Neural progenitor cell (in vitro differentiated cells): ENCODE data around the gene PROB1. TPM values are rescaled to one million over a fixed set of nuclear protein-coding genes. Genes with fewer than 3 reads are reported as not detected.

Experiments
- DNase-seq: peaks from one replicate; pipeline ENCODE4 v3.0.0-alpha.2; 2016; ENCODE audit warnings: low spot score
- H2AFZ ChIP-seq: fragments of 200-600 bp; sonication (generic); replicated peaks from 2 replicates; pipeline ENCODE4 v1.6.1; 2016; ENCODE audit warnings: antibody characterized with exemption
- H3F3A ChIP-seq: fragments of 200-600 bp; sonication (generic); 2 replicates; pipeline ENCODE4 v1.6.1; 2016; ENCODE audit warnings: antibody characterized with exemption, low read depth
- H3K27ac ChIP-seq: fragments of 200-600 bp; sonication (generic); 2 replicates; pipeline ENCODE4 v1.5.1; 2016; ENCODE audit warnings: mild to moderate bottlenecking
- H3K27me3 ChIP-seq: fragments of 200-600 bp; sonication (generic); 2 replicates; pipeline ENCODE4 v1.6.1; 2016; ENCODE audit warnings: mild to moderate bottlenecking, moderate library complexity
- H3K36me3 ChIP-seq: fragments of 200-600 bp; sonication (generic); 2 replicates; pipeline ENCODE4 v1.5.1; 2016
- H3K4me1 ChIP-seq: fragments of 200-600 bp; sonication (generic); 2 replicates; pipeline ENCODE4 v1.6.1; 2016; ENCODE audit warnings: mixed run types
- H3K4me2 ChIP-seq: fragments of 200-600 bp; sonication (generic); 2 replicates; pipeline ENCODE4 v1.6.1; 2016
- H3K4me3 ChIP-seq: fragments of 200-600 bp; sonication (generic); 2 replicates; pipeline ENCODE4 v1.5.1; 2016
- H3K79me2 ChIP-seq: fragments of 200-600 bp; sonication (generic); 2 replicates; pipeline ENCODE4 v1.6.1; 2016; ENCODE audit warnings: low read depth
- H3K9ac ChIP-seq: fragments of 200-600 bp; sonication (generic); 2 replicates; pipeline ENCODE4 v1.6.1; 2016
- H3K9me3 ChIP-seq: fragments of 200-600 bp; sonication (generic); 2 replicates; pipeline ENCODE4 v1.5.1; 2016; ENCODE audit warnings: low read depth
- H4K20me1 ChIP-seq: fragments of 200-600 bp; sonication (generic); 2 replicates; pipeline ENCODE4 v1.6.1; 2016; ENCODE audit warnings: low read depth
- H3K27ac Mint-ChIP-seq: 3 replicates; pipeline ENCODE4 v1.8.0; 2021; ENCODE audit warnings: mixed read lengths
- H3K27me3 Mint-ChIP-seq: 2 replicates; pipeline ENCODE4 v1.8.0; 2022; ENCODE audit warnings: low read depth, mild to moderate bottlenecking, inconsistent platforms, moderate library complexity, mixed read lengths; ENCODE audit not compliant: insufficient read depth
- H3K36me3 Mint-ChIP-seq: 3 replicates; pipeline ENCODE4 v1.8.0; 2021; ENCODE audit warnings: mixed read lengths
- H3K4me1 Mint-ChIP-seq: 3 replicates; pipeline ENCODE4 v1.8.0; 2021; ENCODE audit warnings: mixed read lengths
- H3K4me3 Mint-ChIP-seq: 3 replicates; pipeline ENCODE4 v1.8.0; 2021; ENCODE audit warnings: mild to moderate bottlenecking, moderate library complexity, mixed read lengths
- H3K9me3 Mint-ChIP-seq: 3 replicates; pipeline ENCODE4 v1.8.0; 2020; ENCODE audit warnings: mixed read lengths
- EZH2 ChIP-seq: fragments of 200-600 bp; sonication (generic); IDR thresholded peaks from 2 replicates; pipeline ENCODE4 v1.6.1; 2017; ENCODE audit warnings: antibody characterized with exemption, mild to moderate bottlenecking, moderate library complexity
- EZH2phosphoT487 ChIP-seq: fragments of 200-600 bp; sonication (generic); IDR thresholded peaks from 2 replicates; pipeline ENCODE4 v1.6.1; 2017; ENCODE audit warnings: antibody characterized with exemption
- total RNA-seq: library from RNA; depleted of rRNA; stranded (reverse); fragments of >200 nt; gene quantifications from 2 replicates; pipeline ENCODE4 v1.2.3, GENCODE V29; 2015; ENCODE audit warnings: low replicate concordance
- TF ChIP-seq, protein P1 (sequence below): fragments of 200-600 bp; sonication (generic); IDR thresholded peaks from 2 replicates; pipeline ENCODE4 v1.5.1; 2017; ENCODE audit warnings: antibody characterized with exemption, mild to moderate bottlenecking

The PROB1 gene
- total RNA-seq, 1 donor from 2014 or later, result 0.67 TPM

DNA sequence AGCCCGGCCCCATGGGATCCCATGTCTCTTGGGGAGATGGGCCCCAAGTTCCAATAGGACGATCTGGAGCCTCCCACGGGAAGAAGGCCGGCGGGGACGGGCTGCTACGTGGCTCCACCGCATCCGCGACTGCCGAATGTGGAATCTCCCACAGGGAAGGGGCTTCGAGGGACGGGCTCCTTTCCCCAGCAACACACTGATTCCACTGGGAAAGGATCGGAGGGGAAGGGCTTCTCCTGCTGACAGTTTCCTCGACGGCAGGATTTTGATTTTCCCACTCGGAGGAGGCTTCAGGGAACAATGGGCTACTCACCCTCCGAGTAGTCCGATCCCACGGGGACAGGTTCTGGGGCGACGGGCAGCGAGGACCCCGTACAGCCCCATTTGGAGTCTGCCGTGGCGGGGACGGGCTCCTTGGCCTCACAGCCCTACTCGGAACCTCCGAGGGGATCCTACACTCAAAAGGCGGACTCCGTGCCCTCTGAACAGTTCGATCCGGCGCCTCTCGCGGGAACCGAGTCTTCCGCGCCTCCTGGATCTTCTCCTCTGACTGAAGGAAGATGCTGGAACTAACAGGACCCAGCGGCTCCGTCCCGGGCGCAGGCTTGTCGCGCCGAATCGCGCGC, 1.3 kb downstream of the PROB1 start:
- H3K4me3 ChIP-seq, result peak overlapping the region; percentile 46
- H4K20me1 ChIP-seq, result peaks cover 4% of the 10 kb centered on the region
- no peaks in the 10 kb centered on the region for H3K36me3 ChIP-seq
- TF ChIP-seq, protein P1, sequence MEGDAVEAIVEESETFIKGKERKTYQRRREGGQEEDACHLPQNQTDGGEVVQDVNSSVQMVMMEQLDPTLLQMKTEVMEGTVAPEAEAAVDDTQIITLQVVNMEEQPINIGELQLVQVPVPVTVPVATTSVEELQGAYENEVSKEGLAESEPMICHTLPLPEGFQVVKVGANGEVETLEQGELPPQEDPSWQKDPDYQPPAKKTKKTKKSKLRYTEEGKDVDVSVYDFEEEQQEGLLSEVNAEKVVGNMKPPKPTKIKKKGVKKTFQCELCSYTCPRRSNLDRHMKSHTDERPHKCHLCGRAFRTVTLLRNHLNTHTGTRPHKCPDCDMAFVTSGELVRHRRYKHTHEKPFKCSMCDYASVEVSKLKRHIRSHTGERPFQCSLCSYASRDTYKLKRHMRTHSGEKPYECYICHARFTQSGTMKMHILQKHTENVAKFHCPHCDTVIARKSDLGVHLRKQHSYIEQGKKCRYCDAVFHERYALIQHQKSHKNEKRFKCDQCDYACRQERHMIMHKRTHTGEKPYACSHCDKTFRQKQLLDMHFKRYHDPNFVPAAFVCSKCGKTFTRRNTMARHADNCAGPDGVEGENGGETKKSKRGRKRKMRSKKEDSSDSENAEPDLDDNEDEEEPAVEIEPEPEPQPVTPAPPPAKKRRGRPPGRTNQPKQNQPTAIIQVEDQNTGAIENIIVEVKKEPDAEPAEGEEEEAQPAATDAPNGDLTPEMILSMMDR, result no peak
- TF ChIP-seq EZH2phosphoT487 (peak; percentile 60), EZH2 (peak; percentile 77)
- peaks cover 30% of the 10 kb centered on the region for H3K27me3 Mint-ChIP-seq
- H3K27ac ChIP-seq, result no peak overlapping the region
- peaks cover 14% of the 10 kb centered on the region for H3K4me1 Mint-ChIP-seq
- H3K4me1 ChIP-seq, result peaks cover 12% of the 10 kb centered on the region
- peaks cover 51% of the 10 kb centered on the region for H3K27me3 ChIP-seq
- H3K9ac ChIP-seq, result no peak overlapping the region
- H3K4me3 Mint-ChIP-seq, result peak overlapping the region; percentile 77
- peaks cover 36% of the 10 kb centered on the region for H3F3A ChIP-seq
- H3K27ac Mint-ChIP-seq, result no peak overlapping the region
- H3K9me3 ChIP-seq, result no peaks in the 10 kb centered on the region
- no peaks in the 10 kb centered on the region for H3K9me3 Mint-ChIP-seq
- peak; percentile 22 for DNase-seq
- no peaks in the 10 kb centered on the region for H3K79me2 ChIP-seq
- H3K36me3 Mint-ChIP-seq, result peaks cover 14% of the 10 kb centered on the region
- peak overlapping the region; percentile 83 for H2AFZ ChIP-seq
- peak overlapping the region; percentile 82 for H3K4me2 ChIP-seq

DNA sequence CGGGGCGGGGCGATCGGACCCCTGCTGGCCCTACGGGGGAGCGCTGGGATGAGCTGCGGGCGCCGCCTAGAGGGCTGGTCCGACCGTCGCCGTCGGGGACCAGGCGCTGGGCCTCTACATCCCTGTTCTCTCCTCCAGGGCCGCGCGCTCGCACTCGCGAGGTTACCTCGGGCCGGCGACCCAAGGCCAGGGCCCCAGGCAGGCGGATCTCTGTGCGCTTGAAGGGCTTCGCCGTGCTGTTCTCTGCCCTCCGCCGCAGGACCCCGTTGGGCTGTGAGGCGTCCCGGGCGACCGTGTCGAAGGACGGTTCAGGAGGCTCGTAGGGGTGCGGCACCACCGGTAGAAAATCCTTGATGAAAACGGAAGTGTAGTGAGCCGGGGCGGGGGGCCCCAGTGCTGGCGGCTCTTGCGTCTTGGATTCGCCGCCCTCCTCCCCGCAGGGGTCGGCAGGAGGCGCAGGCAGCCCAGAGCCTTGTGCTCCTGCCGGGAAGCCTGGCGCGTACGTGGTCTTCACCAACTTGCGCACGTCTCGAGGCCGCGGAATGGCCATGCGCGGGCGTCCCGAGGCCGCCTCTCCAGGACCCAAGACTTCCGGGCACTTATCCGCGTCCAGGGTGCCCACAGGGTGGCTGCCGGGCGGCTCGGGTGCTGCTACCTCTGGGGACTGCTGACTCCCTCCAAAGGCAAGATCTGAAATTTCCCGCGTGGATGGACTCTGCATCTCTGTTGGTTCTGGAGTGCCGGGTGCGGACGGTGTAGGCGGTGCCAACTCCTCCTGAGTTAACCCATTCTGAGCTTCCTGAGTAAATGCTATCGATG, 2.0 kb downstream of the PROB1 start:
- H3K79me2 ChIP-seq, result no peaks in the 10 kb centered on the region
- H3K36me3 Mint-ChIP-seq, result peaks cover 12% of the 10 kb centered on the region
- H3K9ac ChIP-seq, result no peak overlapping the region
- TF ChIP-seq EZH2phosphoT487, result peak; percentile 51
- TF ChIP-seq, protein P1, result peak; percentile 66
- TF ChIP-seq EZH2, result peak; percentile 57
- peaks cover 18% of the 10 kb centered on the region for H3K4me1 Mint-ChIP-seq
- H3K27ac ChIP-seq, result no peak overlapping the region
- H3K4me3 ChIP-seq, result peak overlapping the region; percentile 46
- peaks cover 36% of the 10 kb centered on the region for H3F3A ChIP-seq
- no peaks in the 10 kb centered on the region for H3K9me3 Mint-ChIP-seq
- no peaks in the 10 kb centered on the region for H3K9me3 ChIP-seq
- H3K4me2 ChIP-seq, result peak overlapping the region; percentile 82
- peaks cover 16% of the 10 kb centered on the region for H3K4me1 ChIP-seq
- H3K4me3 Mint-ChIP-seq, result peak overlapping the region; percentile 77
- peak; percentile 85 for DNase-seq
- peaks cover 51% of the 10 kb centered on the region for H3K27me3 ChIP-seq
- H3K27ac Mint-ChIP-seq, result no peak overlapping the region
- H3K27me3 Mint-ChIP-seq, result peaks cover 30% of the 10 kb centered on the region
- H4K20me1 ChIP-seq, result peaks cover 4% of the 10 kb centered on the region
- H3K36me3 ChIP-seq, result no peaks in the 10 kb centered on the region
- peak overlapping the region; percentile 83 for H2AFZ ChIP-seq

DNA sequence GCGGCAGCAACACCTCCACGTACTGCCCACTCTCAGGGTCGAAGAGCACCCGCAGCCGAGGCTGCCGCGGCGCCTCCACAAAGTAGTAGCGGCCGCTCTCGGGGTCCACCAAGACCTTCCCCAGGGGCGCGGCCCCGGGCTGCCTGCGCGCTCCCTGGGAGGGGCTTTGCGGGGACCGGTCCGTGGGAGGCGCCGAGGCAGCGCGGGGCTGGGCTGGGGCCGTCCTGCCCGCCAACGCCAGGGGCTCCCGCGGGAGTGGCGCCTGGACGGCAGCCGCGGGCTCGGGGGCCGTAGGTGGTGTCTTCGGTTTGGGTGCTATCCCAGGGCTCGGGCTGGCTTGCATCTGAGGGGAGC, 2.6 kb downstream of the PROB1 start:
- peak overlapping the region; percentile 83 for H2AFZ ChIP-seq
- H3K27ac ChIP-seq, result no peak overlapping the region
- DNase-seq, result no peak
- H3K4me2 ChIP-seq, result peak overlapping the region; percentile 82
- peaks cover 16% of the 10 kb centered on the region for H3K4me1 ChIP-seq
- Mint-ChIP-seq H3K4me1 (peaks cover 18% of the 10 kb centered on the region), H3K27me3 (peaks cover 30% of the 10 kb centered on the region), H3K4me3 (no peak overlapping the region), H3K27ac (no peak overlapping the region), H3K9me3 (no peaks in the 10 kb centered on the region), H3K36me3 (peaks cover 9% of the 10 kb centered on the region)
- H3K27me3 ChIP-seq, result peaks cover 51% of the 10 kb centered on the region
- TF ChIP-seq EZH2phosphoT487 (no peak), EZH2 (no peak)
- TF ChIP-seq, protein P1, result no peak
- peak overlapping the region; percentile 46 for H3K4me3 ChIP-seq
- H4K20me1 ChIP-seq, result peaks cover 4% of the 10 kb centered on the region
- peaks cover 36% of the 10 kb centered on the region for H3F3A ChIP-seq
- no peaks in the 10 kb centered on the region for H3K36me3 ChIP-seq
- H3K79me2 ChIP-seq, result no peaks in the 10 kb centered on the region
- no peaks in the 10 kb centered on the region for H3K9me3 ChIP-seq
- no peak overlapping the region for H3K9ac ChIP-seq
